RWPE1 (cell line): ENCODE measurements around the gene OR10H4.
"Not testable (repeated sequence)": the region's sequence is repeated elsewhere in the genome, so short reads cannot be mapped to it uniquely, and the experiment has no call there.

Experiments
- CTCF ChIA-PET: fragments of 350-600 bp; sonication (Branson Sonifier 250); formaldehyde crosslinking; extraction: SDS; loops from one replicate; lab custom pipeline; 2021; lab: Yijun Ruan, JAX
- POLR2A ChIA-PET: fragments of 400-600 bp; formaldehyde crosslinking; extraction: SDS; loops from one replicate; lab custom pipeline; 2020; ENCODE audit warnings: antibody characterized with exemption; ENCODE audit not compliant: low non-redundant PET; lab: Yijun Ruan, JAX
- DNase-seq: peaks from one replicate; pipeline ENCODE4 v3.0.0; 2012; ENCODE audit warnings: low spot score
- H3K27ac ChIP-seq: fragments of 450-650 bp; 2 replicates; pipeline ENCODE4 v1.5.1; 2017
- CTCF ChIP-seq: fragments of 450-650 bp; conservative IDR thresholded peaks from 2 replicates; pipeline ENCODE4 v1.5.1; 2017; ENCODE audit warnings: low read depth, mild to moderate bottlenecking

Gene OR10H4

GRCh38 chr19:15962319-15962718 is 13.5 kb downstream of the OR10H4 start:
- ChIA-PET POLR2A (no interaction called here), CTCF (interaction anchor here (0.7 kb wide), 1 partner anchor 698 kb away, joined by 5 read pairs; no protein-coding TSS in a partner anchor)
- DNase-seq, result no peak
- no peak overlapping the region for H3K27ac ChIP-seq
- TF ChIP-seq CTCF, result no peak

- TF ChIP-seq CTCF, result no peak
- no peak for DNase-seq
- H3K27ac ChIP-seq, result no peak overlapping the region
- CTCF ChIA-PET, result interaction anchor here (0.7 kb wide), 1 partner anchor 11 kb away, joined by 3 read pairs; no protein-coding TSS in a partner anchor
- POLR2A ChIA-PET, result no interaction called here
These were observed 15.4 kb downstream of the OR10H4 start for GRCh38 chr19:15964231-15964630.

GRCh38 chr19:15971224-15971780 is 22.5 kb downstream of the OR10H4 start:
- CTCF ChIA-PET, result interaction anchor here (0.7 kb wide), 1 partner anchor 408 kb away, joined by 3 read pairs; no protein-coding TSS in a partner anchor
- no peak for TF ChIP-seq CTCF

GRCh38 chr19:15972043-15972442 is 23.2 kb downstream of the OR10H4 start:
- CTCF ChIA-PET, DNase-seq, H3K27ac ChIP-seq, POLR2A ChIA-PET: not testable (repeated sequence)

More at GRCh38 chr19:15971224-15971780, 22.5 kb downstream of the OR10H4 start:
- no peak for DNase-seq
- POLR2A ChIA-PET, result no interaction called here
- no peak overlapping the region for H3K27ac ChIP-seq

GRCh38 chr19:15974856-15975255 is 26.0 kb downstream of the OR10H4 start:
- ChIA-PET POLR2A (no interaction called here), CTCF (interaction anchor here (1.0 kb wide), 1 partner anchor 10 kb away, joined by 3 read pairs; no protein-coding TSS in a partner anchor)
- H3K27ac ChIP-seq, result no peak overlapping the region

GRCh38 chr19:15976836-15977689 is 28.3 kb downstream of the OR10H4 start:
- DNase-seq, result no peak
- H3K27ac ChIP-seq, result no peak overlapping the region
- ChIA-PET POLR2A (no interaction called here), CTCF (no interaction called here)
- no peak for TF ChIP-seq CTCF

More at GRCh38 chr19:15974856-15975255, 26.0 kb downstream of the OR10H4 start:
- no peak for TF ChIP-seq CTCF
- no peak for DNase-seq
